GM19025 (cell line): Measurements from ENCODE around the gene NFIA.

Experiments used
- ATAC-seq: cut with Tn5 transposase; IDR thresholded peaks from one replicate; pipeline ENCODE4 v1.9.1; 2021; ENCODE audit warnings: mild to moderate bottlenecking, low read depth, moderate library complexity; ENCODE audit not compliant: unreplicated experiment

NFIA gene

DNA sequence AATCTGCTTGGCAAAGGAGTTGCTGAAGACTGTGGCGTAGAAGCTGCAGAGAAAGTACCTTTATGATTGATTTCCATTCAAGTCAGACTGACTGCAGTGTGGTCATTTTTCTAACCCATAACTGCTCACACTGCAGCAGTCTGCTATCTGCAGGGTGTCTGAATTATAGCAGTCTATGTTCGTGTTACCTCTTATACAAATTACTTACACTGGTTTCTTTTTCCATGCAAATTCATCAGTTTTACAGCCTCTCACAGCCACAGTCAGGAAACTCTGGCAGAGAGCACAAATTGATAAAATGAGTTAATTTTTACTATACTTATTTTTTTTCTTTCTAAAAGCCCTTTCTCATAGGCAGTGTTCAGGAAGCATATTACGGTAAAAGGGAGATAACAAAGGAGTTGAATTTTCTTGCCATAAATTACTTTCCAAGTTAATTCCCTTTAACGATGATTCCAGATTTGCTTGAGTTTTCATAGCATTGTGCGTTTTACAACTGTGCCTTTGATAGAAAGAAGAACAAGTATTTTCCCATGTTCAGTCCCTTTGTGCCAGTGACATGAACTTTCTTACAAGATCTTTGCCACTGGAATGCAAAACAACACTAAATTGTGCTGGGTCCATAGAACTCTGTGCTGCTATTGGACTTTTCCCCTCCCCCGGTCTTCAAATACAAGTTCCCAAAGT lies 261.5 kb downstream of the NFIA start:
- ATAC-seq: no peak

GRCh38 chr1:61344696-61345095 lies 262.3 kb downstream of the NFIA start:
- ATAC-seq: no peak

- no peak for ATAC-seq
These were observed 265.8 kb downstream of the NFIA start for GRCh38 chr1:61348025-61348665.

DNA sequence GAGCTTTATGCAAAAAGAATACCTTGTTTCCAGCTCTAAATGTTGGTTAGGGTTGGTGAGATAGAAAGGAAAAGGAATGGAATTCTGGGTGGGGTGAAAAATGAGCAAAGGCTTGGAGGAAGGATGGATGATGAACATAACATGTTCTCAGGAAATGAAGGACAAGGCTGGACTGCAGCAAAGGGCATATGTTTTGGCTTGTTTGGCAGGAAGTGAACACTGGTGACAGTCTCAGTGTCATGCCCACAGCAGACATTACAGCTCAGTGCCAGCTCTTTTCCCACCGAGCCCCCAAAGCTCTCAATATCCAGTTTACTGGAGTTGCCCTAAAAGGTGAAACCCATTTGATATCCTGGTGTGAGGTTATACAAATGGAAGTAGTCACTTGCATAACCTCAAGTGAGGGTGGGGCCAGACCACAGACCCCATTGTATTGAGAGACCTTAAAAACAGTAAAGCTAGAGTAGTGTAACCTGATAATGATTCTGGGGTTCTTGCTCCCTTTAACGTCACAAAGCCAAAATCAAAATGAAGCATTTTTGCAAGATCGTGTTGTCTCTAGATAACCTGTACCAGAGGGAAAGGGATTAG lies 270.6 kb downstream of the NFIA start:
- no peak for ATAC-seq

GRCh38 chr1:61353797-61354406 lies 271.5 kb downstream of the NFIA start:
- no peak for ATAC-seq

- ATAC-seq: no peak
These were observed 273.7 kb downstream of the NFIA start for GRCh38 chr1:61356016-61356415.

GRCh38 chr1:61356995-61357394 lies 274.6 kb downstream of the NFIA start:
- no peak for ATAC-seq

- no peak for ATAC-seq
These were observed 275.2 kb downstream of the NFIA start for GRCh38 chr1:61357539-61357938.

DNA sequence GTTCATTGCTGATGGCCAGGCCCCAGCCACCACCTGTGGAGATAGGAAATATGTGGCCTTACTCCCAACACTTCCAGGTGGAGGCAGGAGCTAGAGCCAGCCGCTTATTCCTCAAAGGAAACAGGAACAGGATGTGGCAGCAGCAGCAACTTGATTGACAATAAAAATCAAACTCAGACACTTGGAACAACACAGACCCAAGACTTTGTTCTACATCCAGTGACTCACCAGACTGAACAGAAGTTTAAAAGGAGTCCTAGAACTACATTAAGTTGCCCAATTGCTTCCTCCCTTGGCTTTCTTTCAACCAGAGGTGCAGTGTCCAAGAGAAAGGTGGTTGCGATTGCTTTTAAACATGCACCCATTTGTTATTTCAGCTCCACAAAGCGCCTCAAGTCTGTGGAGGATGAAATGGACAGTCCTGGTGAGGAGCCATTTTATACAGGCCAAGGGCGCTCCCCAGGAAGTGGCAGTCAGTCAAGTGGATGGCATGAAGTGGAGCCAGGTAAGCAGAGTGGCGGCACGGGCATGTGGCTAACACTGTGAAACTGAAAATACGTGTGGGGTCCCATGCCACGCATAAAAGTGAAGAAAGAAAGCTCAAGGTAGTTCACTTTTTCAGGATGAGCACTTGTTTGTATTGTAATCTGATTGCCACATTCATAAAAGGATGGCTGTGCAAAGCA lies 276.6 kb downstream of the NFIA start:
- no peak for ATAC-seq

DNA sequence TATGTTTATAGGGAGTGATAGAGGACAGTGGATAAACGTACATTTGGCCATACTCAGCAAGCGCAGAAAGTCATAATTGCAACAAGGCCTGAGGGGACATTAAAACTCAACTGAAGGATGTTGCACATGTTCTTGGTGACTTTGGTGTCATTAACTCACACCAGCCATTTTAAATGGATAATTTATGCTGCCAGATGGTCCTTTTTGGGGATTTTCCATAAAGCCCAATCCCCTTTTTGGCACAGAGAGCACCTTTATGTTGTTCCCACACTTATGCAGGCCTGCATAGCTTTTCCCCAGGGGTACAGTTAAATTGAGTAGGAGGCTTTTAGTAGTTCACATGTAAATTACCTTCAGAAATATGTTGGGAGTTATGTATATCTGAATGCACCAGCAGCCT lies 279.6 kb downstream of the NFIA start:
- no peak for ATAC-seq

GRCh38 chr1:61362351-61362750 lies 280.0 kb downstream of the NFIA start:
- ATAC-seq: no peak

- no peak for ATAC-seq
These were observed 286.0 kb downstream of the NFIA start for GRCh38 chr1:61368366-61368765.

DNA sequence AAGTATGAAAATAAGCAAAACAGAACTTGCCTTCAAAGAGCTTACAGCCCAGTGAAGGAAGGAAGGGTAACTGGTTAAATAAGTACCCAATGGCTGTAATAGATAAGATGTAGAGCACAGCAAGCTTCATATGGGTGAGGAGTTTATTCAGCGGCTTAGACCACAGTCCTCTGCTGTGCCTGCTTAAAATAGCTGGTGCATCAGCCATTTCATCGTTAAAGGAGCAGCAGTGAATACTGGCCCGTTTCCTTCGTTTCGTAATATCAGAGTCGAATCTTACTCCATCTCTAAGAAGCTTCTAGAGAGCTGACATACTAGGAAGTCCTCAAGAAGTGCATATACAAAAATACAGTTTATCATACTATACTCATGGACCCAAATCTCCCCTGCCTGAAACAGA lies 286.5 kb downstream of the NFIA start:
- ATAC-seq: no peak

DNA sequence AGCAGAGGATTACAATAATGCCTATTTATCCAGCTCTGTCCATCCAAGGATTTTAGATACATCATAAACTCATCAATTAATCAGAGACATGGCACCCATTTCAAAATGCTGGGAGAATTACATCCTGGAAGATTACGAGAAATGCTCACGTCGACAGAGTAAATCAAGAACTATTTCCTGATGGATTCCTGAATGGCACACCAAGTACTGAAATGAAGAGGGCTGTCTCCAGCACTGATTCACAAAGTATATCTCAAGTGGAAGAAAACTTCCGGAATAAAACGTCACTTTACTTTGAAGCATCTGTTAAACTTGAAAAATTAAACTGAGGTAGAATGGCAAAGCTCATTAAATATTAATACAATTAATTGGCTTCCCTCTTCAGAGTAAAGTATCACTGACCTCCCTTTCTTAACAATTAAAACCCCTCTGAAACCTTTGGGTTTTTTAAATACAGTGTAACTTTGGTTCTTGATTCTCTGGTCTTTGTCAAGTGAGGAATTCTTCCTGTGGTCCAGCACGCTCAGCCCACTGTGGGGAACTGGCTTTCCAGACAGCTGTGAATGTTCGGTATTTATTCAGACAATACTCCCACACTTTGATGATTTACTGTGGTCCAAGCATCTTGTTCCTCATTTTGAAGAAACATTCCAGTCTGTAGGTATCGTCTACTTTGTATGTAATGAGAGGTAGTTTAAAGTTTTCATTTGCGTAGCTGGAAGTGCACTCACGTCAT lies 288.0 kb downstream of the NFIA start:
- no peak for ATAC-seq

- ATAC-seq: no peak
These were observed 288.5 kb downstream of the NFIA start for GRCh38 chr1:61370913-61371279.

DNA sequence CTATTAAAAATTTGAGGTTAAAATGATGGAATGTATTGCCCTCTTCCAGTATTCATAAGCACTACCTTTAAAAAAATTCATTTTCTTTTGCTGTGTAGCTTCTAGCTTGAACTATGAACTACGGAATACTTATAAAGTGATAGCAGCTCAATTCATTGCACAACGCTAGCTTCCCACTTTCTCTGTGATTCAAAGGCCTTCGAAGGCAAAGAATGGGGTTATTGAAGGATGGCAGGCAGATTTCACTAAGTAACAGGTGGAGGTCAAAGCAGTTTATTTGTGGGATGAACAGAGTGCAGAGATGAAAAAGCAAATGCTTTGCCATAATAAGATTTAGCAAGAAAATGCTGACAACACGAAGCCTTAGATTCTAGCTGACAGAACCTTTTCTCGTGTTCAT lies 290.6 kb downstream of the NFIA start:
- no peak for ATAC-seq

DNA sequence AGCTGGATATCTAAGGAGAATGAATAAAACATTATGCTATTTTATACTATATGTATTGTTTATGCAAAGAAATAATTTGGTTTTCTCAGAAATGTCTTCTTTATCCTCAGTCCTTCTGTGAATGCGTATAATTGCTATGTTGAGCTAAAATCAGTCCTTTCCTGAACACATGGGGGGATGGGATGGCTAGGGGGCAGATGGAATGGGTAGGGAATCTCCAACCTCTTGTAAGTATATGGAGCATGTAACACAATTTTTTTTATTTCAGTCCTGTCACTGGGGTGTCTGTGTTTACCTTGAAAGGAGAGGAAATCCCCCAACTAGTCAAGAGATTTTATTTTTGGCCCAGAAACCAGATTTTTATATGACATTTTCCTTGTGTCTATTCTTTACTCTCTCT lies 291.8 kb downstream of the NFIA start:
- no peak for ATAC-seq

- no peak for ATAC-seq
These were observed 292.9 kb downstream of the NFIA start for GRCh38 chr1:61375082-61375880.

DNA sequence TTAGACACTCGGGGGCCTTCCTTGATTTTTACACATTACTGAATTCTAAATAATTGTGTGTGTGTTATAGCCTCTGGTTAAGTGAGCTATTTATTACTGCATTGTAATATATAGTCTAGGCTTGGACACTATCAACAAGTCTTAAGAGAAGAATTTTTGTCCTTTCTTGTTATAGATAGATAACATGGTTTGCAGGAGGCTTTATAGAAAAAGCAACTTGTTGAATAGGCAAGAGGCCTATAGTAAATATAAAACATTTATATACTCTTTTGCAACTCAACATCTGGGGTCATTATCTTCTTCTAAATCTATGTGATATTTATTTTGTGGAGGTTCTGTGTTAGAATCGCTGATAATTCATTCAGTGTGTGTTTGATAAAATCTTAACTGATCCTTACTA lies 293.8 kb downstream of the NFIA start:
- ATAC-seq: no peak
